Testis (tissue), 3 donors: ENCODE results near the gene ANKRD11. TPM values are rescaled to one million over a fixed set of nuclear protein-coding genes. Genes with fewer than 3 reads are reported as not detected.

Experiments
- DNase-seq: peaks from one replicate; pipeline ENCODE4 v3.0.0-alpha.2; 2019
- H3K27ac ChIP-seq, 2 donors: fragments of 200-600 bp; sonication (generic); one replicate each; pipeline ENCODE4 v1.5.1; 2019
- H3K27me3 ChIP-seq: fragments of 200-600 bp; sonication (generic); one replicate; pipeline ENCODE4 v1.5.1; 2019
- H3K36me3 ChIP-seq: fragments of 200-600 bp; sonication (generic); one replicate; pipeline ENCODE4 v1.5.1; 2017; ENCODE audit warnings: low read depth; ENCODE audit errors: missing control alignments
- H3K4me1 ChIP-seq: fragments of 200-600 bp; sonication (generic); one replicate; pipeline ENCODE4 v1.5.1; 2019
- H3K4me3 ChIP-seq, 2 donors: fragments of 200-600 bp; sonication (generic); one replicate each; pipeline ENCODE4 v1.5.1; 2017 to 2019
- H3K9me3 ChIP-seq: fragments of 200-600 bp; sonication (generic); one replicate; pipeline ENCODE4 v1.5.1; 2017
- POLR2A ChIP-seq: fragments of 450-650 bp; IDR thresholded peaks from one replicate; pipeline ENCODE4 v1.6.1; 2017; ENCODE audit warnings: antibody characterized with exemption, mild to moderate bottlenecking, moderate library complexity
- WGBS, 2 donors: methylation state at CpG; one replicate each; pipeline ENCODE4 v1.1.5; 2018; 5-methylcytosine and 5-hydroxymethylcytosine counted together
- intact Hi-C: fragments of 100-400 bp; cut with DNase I; formaldehyde crosslinking; loops from one replicate; pipeline ENCODE4 v1.15.1; 2023; ENCODE audit warnings: low total_unique reads
- polyA plus RNA-seq: library from polyadenylated mRNA; stranded (reverse); fragments of 350-450 nt; fragmentation: Illumina TruSeq; extraction: RNeasy Lipid Tissue Mini Kit (QIAGEN cat#74804); gene quantifications from one replicate; pipeline ENCODE4 v1.2.3, GENCODE V29; 2014; ENCODE audit warnings: low read depth, low replicate concordance; ENCODE audit not compliant: insufficient read depth
- total RNA-seq, 2 donors: library from RNA; depleted of rRNA; stranded (reverse); fragments of >200 nt; gene quantifications; one replicate each; pipeline ENCODE4 v1.2.3, GENCODE V29; 2016
- TF ChIP-seq, protein P1 (sequence below), 3 experiments: fragments of 450-650 bp in 2 of 3; fragments of 200-600 bp in 1 of 3; sonication (generic) in 1 of 3; IDR thresholded peaks; one replicate each; pipeline ENCODE4 v1.5.1; 2016 to 2019; ENCODE audit warnings: antibody characterized with exemption in 3 of 3, mild to moderate bottlenecking in 2 of 3, moderate library complexity in 1 of 3

The ANKRD11 gene
- total and polyA plus RNA-seq, 3 donors from 2014 or later: 49.7 to 187 (median 150) TPM

GRCh38 chr16:89443727-89444084, 46.7 kb downstream of the ANKRD11 start:
- Histone ChIP-seq H3K4me1 (peaks cover 53% of the 10 kb centered on the region), H3K4me3 (no peak overlapping the region), H3K27me3 (no peaks in the 10 kb centered on the region), H3K9me3 (no peaks in the 10 kb centered on the region), H3K27ac (no peak overlapping the region), H3K36me3 (no peaks in the 10 kb centered on the region)
- no peak for TF ChIP-seq POLR2A
- TF ChIP-seq, protein P1, sequence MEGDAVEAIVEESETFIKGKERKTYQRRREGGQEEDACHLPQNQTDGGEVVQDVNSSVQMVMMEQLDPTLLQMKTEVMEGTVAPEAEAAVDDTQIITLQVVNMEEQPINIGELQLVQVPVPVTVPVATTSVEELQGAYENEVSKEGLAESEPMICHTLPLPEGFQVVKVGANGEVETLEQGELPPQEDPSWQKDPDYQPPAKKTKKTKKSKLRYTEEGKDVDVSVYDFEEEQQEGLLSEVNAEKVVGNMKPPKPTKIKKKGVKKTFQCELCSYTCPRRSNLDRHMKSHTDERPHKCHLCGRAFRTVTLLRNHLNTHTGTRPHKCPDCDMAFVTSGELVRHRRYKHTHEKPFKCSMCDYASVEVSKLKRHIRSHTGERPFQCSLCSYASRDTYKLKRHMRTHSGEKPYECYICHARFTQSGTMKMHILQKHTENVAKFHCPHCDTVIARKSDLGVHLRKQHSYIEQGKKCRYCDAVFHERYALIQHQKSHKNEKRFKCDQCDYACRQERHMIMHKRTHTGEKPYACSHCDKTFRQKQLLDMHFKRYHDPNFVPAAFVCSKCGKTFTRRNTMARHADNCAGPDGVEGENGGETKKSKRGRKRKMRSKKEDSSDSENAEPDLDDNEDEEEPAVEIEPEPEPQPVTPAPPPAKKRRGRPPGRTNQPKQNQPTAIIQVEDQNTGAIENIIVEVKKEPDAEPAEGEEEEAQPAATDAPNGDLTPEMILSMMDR (IDR thresholded peaks at IDR 0.05): no peak
- intact Hi-C loops: no loop called here
- WGBS, 2 donors: 55 to 76% methylated on average over 8 of the region's 8 CpGs
- no peak for DNase-seq

GRCh38 chr16:89442990-89443726, 47.2 kb downstream of the ANKRD11 start:
- H3K27ac ChIP-seq: peak overlapping the region; percentile 34 to 50
- H3K36me3 ChIP-seq: no peaks in the 10 kb centered on the region
- no peak for DNase-seq
- H3K4me3 ChIP-seq: no peak overlapping the region
- intact Hi-C loops: no loop called here
- H3K4me1 ChIP-seq: peaks cover 59% of the 10 kb centered on the region
- TF ChIP-seq POLR2A: no peak
- TF ChIP-seq, protein P1 (IDR thresholded peaks at IDR 0.05): no peak
- H3K9me3 ChIP-seq: no peaks in the 10 kb centered on the region
- 39 to 54% methylated on average over 11 to 13 of the region's 13 CpGs for WGBS, 2 donors
- no peaks in the 10 kb centered on the region for H3K27me3 ChIP-seq

DNA sequence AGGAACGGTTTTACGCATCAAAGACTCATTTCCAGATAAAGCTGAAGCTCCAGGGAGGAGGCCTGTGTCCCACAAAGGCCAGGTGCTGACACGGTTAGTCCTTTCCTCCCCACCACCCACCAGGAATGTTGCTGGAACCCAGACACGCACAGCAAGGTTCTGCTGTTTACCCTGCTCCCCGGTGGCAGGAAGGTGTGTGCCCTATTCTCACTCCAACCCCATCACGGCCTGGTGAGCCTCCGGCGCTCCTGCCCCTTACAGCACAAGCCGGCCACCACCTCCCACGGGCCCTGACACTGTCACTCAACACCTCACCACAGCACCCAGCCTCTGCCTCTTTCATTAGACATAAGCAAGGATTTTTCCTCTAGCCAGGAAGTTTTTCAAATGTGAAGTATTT, 47.8 kb downstream of the ANKRD11 start:
- Histone ChIP-seq H3K27ac (peak overlapping the region; percentile 34 to 50), H3K4me1 (peaks cover 60% of the 10 kb centered on the region), H3K4me3 (no peak overlapping the region), H3K9me3 (no peaks in the 10 kb centered on the region), H3K27me3 (no peaks in the 10 kb centered on the region), H3K36me3 (no peaks in the 10 kb centered on the region)
- no peak for DNase-seq
- intact Hi-C loops: no loop called here
- TF ChIP-seq POLR2A: no peak
- TF ChIP-seq, protein P1 (IDR thresholded peaks at IDR 0.05): no peak
- WGBS, 2 donors: 44 to 56% methylated on average over 9 to 10 of the region's 10 CpGs

- peaks cover 47% of the 10 kb centered on the region for H3K4me1 ChIP-seq
- no peaks in the 10 kb centered on the region for H3K36me3 ChIP-seq
- intact Hi-C loops: loop anchor here (10.0 kb wide), 1 partner anchor 45 kb away; no protein-coding TSS in a partner anchor
- no peaks in the 10 kb centered on the region for H3K27me3 ChIP-seq
- no peak for DNase-seq
- TF ChIP-seq, protein P1 (IDR thresholded peaks at IDR 0.05): no peak
- TF ChIP-seq POLR2A: no peak
- no peak overlapping the region for H3K4me3 ChIP-seq
- H3K9me3 ChIP-seq: no peaks in the 10 kb centered on the region
- WGBS, 2 donors: 74 to 76% methylated on average over 5 of the region's 5 CpGs
- H3K27ac ChIP-seq: no peak overlapping the region
Measured at GRCh38 chr16:89439659-89440058, 50.7 kb downstream of the ANKRD11 start.

DNA sequence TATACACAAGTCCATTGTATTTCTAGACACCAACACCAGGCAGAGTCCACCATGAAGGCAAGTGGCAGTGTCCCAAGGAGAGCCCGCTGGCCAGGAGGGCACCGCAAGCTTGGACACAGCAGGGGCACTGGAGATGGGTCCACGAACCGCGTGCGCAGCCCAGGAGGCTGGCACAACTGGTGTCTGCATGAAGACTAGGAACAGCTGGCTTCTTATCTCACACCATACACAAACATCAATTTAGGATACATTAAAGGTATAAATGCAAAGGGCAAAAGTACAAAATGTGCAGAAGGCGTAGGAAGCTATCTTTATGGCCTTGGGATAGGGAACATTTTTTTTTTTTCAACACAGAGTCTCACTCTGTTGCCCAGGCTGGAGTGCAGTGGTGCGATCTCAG, 52.4 kb downstream of the ANKRD11 start:
- intact Hi-C loops: loop anchor here (10.0 kb wide), 1 partner anchor 47 kb away; no protein-coding TSS in a partner anchor
- Histone ChIP-seq H3K27ac (no peak overlapping the region), H3K4me3 (no peak overlapping the region), H3K36me3 (no peaks in the 10 kb centered on the region), H3K27me3 (no peaks in the 10 kb centered on the region), H3K4me1 (peaks cover 34% of the 10 kb centered on the region), H3K9me3 (no peaks in the 10 kb centered on the region)
- no peak for DNase-seq
- WGBS, 2 donors: 71 to 72% methylated on average over 8 of the region's 8 CpGs
- TF ChIP-seq POLR2A: no peak
- TF ChIP-seq, protein P1 (IDR thresholded peaks at IDR 0.05): no peak
